IPS-15b (cell line): ENCODE data around the gene AP2M1.
"Not testable (repeated sequence)": the region's sequence is repeated elsewhere in the genome, so short reads cannot be mapped to it uniquely, and the experiment has no call there.

Experiments used
- H3K27me3 ChIP-seq: one replicate; pipeline ENCODE4 v1.6.1; 2013; ENCODE audit warnings: low read length; ENCODE audit not compliant: control insufficient read depth, insufficient read depth
- H3K36me3 ChIP-seq: one replicate; pipeline ENCODE4 v1.6.1; 2013; ENCODE audit warnings: low read length; ENCODE audit not compliant: control insufficient read depth, insufficient read depth
- H3K4me1 ChIP-seq: one replicate; pipeline ENCODE4 v1.6.1; 2013; ENCODE audit warnings: mild to moderate bottlenecking, low read length; ENCODE audit not compliant: control insufficient read depth, insufficient read depth
- H3K4me3 ChIP-seq: one replicate; pipeline ENCODE4 v1.5.1; 2013; ENCODE audit warnings: low read depth, low read length
- H3K9ac ChIP-seq: one replicate; pipeline ENCODE4 v1.6.1; 2013; ENCODE audit warnings: low read depth, mild to moderate bottlenecking, low read length
- H3K9me3 ChIP-seq: one replicate; pipeline ENCODE4 v1.6.1; 2013; ENCODE audit warnings: mild to moderate bottlenecking, low read length; ENCODE audit not compliant: control insufficient read depth, insufficient read depth

The AP2M1 gene

GRCh38 chr3:184160456-184160855 lies 14.2 kb upstream of the AP2M1 start:
- Histone ChIP-seq H3K4me3 (no peak overlapping the region), H3K4me1 (peaks cover 8% of the 10 kb centered on the region), H3K36me3 (peaks cover 20% of the 10 kb centered on the region), H3K9me3 (no peaks in the 10 kb centered on the region), H3K27me3 (no peaks in the 10 kb centered on the region), H3K9ac (no peak overlapping the region)

- not testable (repeated sequence) for H3K9me3 ChIP-seq, H3K27me3 ChIP-seq, H3K9ac ChIP-seq, H3K4me3 ChIP-seq, H3K4me1 ChIP-seq
- peaks cover 39% of the 10 kb centered on the region for H3K36me3 ChIP-seq
Measured at GRCh38 chr3:184162571-184163070, 12.0 kb upstream of the AP2M1 start.

GRCh38 chr3:184164648-184165330 lies 9.9 kb upstream of the AP2M1 start:
- Histone ChIP-seq H3K4me3 (no peak overlapping the region), H3K36me3 (peaks cover 50% of the 10 kb centered on the region), H3K27me3 (no peaks in the 10 kb centered on the region), H3K9ac (no peak overlapping the region), H3K4me1 (no peaks in the 10 kb centered on the region), H3K9me3 (no peaks in the 10 kb centered on the region)

- Histone ChIP-seq H3K4me3 (no peak overlapping the region), H3K9me3 (no peaks in the 10 kb centered on the region), H3K27me3 (no peaks in the 10 kb centered on the region), H3K36me3 (peaks cover 53% of the 10 kb centered on the region), H3K9ac (no peak overlapping the region), H3K4me1 (no peaks in the 10 kb centered on the region)
Measured at GRCh38 chr3:184165543-184165942, 9.1 kb upstream of the AP2M1 start.

- no peaks in the 10 kb centered on the region for H3K27me3 ChIP-seq
- no peaks in the 10 kb centered on the region for H3K9me3 ChIP-seq
- H3K9ac ChIP-seq, result no peak overlapping the region
- H3K4me1 ChIP-seq, result no peaks in the 10 kb centered on the region
- peaks cover 52% of the 10 kb centered on the region for H3K36me3 ChIP-seq
- H3K4me3 ChIP-seq, result no peak overlapping the region
Measured at GRCh38 chr3:184166671-184167070, 8.0 kb upstream of the AP2M1 start.

GRCh38 chr3:184167786-184168185 lies 6.9 kb upstream of the AP2M1 start:
- H3K27me3 ChIP-seq, result no peaks in the 10 kb centered on the region
- H3K4me3 ChIP-seq, result no peak overlapping the region
- no peaks in the 10 kb centered on the region for H3K4me1 ChIP-seq
- H3K9ac ChIP-seq, result no peak overlapping the region
- H3K9me3 ChIP-seq, result no peaks in the 10 kb centered on the region
- peaks cover 55% of the 10 kb centered on the region for H3K36me3 ChIP-seq

GRCh38 chr3:184168363-184169120 lies 6.1 kb upstream of the AP2M1 start:
- no peaks in the 10 kb centered on the region for H3K9me3 ChIP-seq
- no peak overlapping the region for H3K9ac ChIP-seq
- H3K4me1 ChIP-seq, result no peaks in the 10 kb centered on the region
- peaks cover 53% of the 10 kb centered on the region for H3K36me3 ChIP-seq
- H3K4me3 ChIP-seq, result no peak overlapping the region
- H3K27me3 ChIP-seq, result no peaks in the 10 kb centered on the region

- no peak overlapping the region for H3K4me3 ChIP-seq
- H3K36me3 ChIP-seq, result peaks cover 39% of the 10 kb centered on the region
- H3K4me1 ChIP-seq, result no peaks in the 10 kb centered on the region
- H3K9ac ChIP-seq, result no peak overlapping the region
- no peaks in the 10 kb centered on the region for H3K27me3 ChIP-seq
- H3K9me3 ChIP-seq, result no peaks in the 10 kb centered on the region
Measured at GRCh38 chr3:184169896-184170875, 4.5 kb upstream of the AP2M1 start.

GRCh38 chr3:184171562-184171961 lies 3.1 kb upstream of the AP2M1 start:
- Histone ChIP-seq H3K9ac (no peak overlapping the region), H3K4me1 (no peaks in the 10 kb centered on the region), H3K4me3 (no peak overlapping the region), H3K36me3 (peaks cover 27% of the 10 kb centered on the region), H3K9me3 (no peaks in the 10 kb centered on the region), H3K27me3 (no peaks in the 10 kb centered on the region)

GRCh38 chr3:184172681-184173373 lies 1.8 kb upstream of the AP2M1 start:
- peaks cover 25% of the 10 kb centered on the region for H3K36me3 ChIP-seq
- H3K9me3 ChIP-seq, result no peaks in the 10 kb centered on the region
- no peaks in the 10 kb centered on the region for H3K27me3 ChIP-seq
- no peak overlapping the region for H3K9ac ChIP-seq
- no peak overlapping the region for H3K4me3 ChIP-seq
- H3K4me1 ChIP-seq, result peaks cover 9% of the 10 kb centered on the region

- Histone ChIP-seq H3K9ac (no peak overlapping the region), H3K4me3 (no peak overlapping the region), H3K4me1 (peaks cover 9% of the 10 kb centered on the region), H3K36me3 (peaks cover 25% of the 10 kb centered on the region), H3K27me3 (no peaks in the 10 kb centered on the region), H3K9me3 (no peaks in the 10 kb centered on the region)
Measured at GRCh38 chr3:184173374-184173722, 1.3 kb upstream of the AP2M1 start.
